ENCODE results near the gene MGST1. TPM values are rescaled to one million over a fixed set of nuclear protein-coding genes. Genes with fewer than 3 reads are reported as not detected.

Gene MGST1
- total RNA-seq, 4 donors from 2014 or later = 4.6 to 85.6 (median 22.8) TPM

DNA sequence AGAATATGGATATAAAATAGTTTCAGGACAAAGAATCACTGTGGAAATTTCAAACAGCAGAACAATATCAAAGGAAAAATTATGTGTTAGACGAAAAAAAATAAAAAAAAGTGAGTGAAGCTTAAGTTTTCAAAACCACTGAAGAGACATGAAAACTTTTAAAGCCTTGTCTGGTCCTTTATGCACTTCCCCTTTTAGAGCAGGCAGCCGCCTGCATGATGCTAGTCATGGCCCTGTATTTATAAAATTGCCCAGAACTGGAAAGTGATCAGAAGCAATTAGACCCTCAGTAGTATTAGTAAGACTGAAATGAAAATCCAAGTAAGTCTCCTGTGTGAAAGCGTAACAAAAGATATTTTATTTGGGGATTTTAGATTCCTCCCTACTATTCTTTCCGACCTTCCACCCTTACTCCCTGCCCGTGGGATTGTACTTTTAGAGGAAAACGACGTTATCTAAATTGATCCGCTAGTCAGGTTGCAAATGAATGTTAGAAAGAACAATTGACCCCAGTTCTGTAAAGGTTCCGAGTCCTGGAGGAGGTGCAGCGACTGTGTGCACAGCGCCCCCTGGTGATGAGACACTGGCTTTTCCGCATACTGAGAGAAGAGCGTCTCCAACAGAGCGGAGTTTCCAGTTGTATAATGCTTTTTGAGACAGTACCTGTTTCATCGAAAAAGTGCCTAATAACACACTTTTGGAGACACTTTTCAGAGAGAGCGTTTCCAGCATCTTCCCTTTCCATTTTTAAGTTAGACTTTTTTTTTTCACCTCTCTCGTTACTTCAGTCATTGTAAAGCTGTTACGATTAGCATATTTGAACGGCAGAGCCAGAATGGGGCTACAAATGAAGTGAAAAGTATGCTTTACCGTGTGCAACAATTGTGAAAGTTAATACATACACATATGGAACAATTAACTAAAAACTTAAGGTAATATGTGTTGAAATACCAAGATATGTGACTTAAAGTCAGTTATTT, 12.4 kb downstream of the MGST1 start:
- H3K4me3 ChIP-seq = no peak overlapping the region
- peak in 1 of 2 donors; percentile 37 for DNase-seq
- H3K4me1 ChIP-seq = no peaks in the 10 kb centered on the region
- H3K27ac ChIP-seq = no peak overlapping the region
- no peaks in the 10 kb centered on the region for H3K36me3 ChIP-seq
- intact Hi-C loops (cut with DNase I; ENCODE audit: low total_unique reads) = no loop called here
- no peaks in the 10 kb centered on the region for H3K9me3 ChIP-seq
- TF ChIP-seq POLR2A (IDR thresholded peaks at IDR 0.05) = no peak
- TF ChIP-seq, protein P1, sequence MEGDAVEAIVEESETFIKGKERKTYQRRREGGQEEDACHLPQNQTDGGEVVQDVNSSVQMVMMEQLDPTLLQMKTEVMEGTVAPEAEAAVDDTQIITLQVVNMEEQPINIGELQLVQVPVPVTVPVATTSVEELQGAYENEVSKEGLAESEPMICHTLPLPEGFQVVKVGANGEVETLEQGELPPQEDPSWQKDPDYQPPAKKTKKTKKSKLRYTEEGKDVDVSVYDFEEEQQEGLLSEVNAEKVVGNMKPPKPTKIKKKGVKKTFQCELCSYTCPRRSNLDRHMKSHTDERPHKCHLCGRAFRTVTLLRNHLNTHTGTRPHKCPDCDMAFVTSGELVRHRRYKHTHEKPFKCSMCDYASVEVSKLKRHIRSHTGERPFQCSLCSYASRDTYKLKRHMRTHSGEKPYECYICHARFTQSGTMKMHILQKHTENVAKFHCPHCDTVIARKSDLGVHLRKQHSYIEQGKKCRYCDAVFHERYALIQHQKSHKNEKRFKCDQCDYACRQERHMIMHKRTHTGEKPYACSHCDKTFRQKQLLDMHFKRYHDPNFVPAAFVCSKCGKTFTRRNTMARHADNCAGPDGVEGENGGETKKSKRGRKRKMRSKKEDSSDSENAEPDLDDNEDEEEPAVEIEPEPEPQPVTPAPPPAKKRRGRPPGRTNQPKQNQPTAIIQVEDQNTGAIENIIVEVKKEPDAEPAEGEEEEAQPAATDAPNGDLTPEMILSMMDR (IDR thresholded peaks at IDR 0.05) = peak; percentile 16 to 31 (median 26)
- no peaks in the 10 kb centered on the region for H3K27me3 ChIP-seq

- no peak overlapping the region for H3K27ac ChIP-seq
- H3K4me3 ChIP-seq = no peak overlapping the region
- no peaks in the 10 kb centered on the region for H3K27me3 ChIP-seq
- H3K4me1 ChIP-seq = no peaks in the 10 kb centered on the region
- H3K36me3 ChIP-seq = no peaks in the 10 kb centered on the region
- no peak for DNase-seq
- intact Hi-C loops (cut with DNase I; ENCODE audit: low total_unique reads) = no loop called here
- H3K9me3 ChIP-seq = no peaks in the 10 kb centered on the region
- no peak for TF ChIP-seq POLR2A (IDR thresholded peaks at IDR 0.05)
- TF ChIP-seq, protein P1 (IDR thresholded peaks at IDR 0.05) = no peak
Observed at GRCh38 chr12:16361142-16361783, 13.8 kb downstream of the MGST1 start.

- Histone ChIP-seq H3K27ac (no peak overlapping the region), H3K9me3 (no peaks in the 10 kb centered on the region), H3K36me3 (no peaks in the 10 kb centered on the region), H3K27me3 (no peaks in the 10 kb centered on the region), H3K4me3 (no peak overlapping the region), H3K4me1 (no peaks in the 10 kb centered on the region)
- no peak for DNase-seq
- TF ChIP-seq, protein P1 (IDR thresholded peaks at IDR 0.05) = no peak
- TF ChIP-seq POLR2A (IDR thresholded peaks at IDR 0.05) = no peak
- intact Hi-C loops (cut with DNase I; ENCODE audit: low total_unique reads) = no loop called here
Observed at GRCh38 chr12:16362550-16362949, 15.1 kb downstream of the MGST1 start.

DNA sequence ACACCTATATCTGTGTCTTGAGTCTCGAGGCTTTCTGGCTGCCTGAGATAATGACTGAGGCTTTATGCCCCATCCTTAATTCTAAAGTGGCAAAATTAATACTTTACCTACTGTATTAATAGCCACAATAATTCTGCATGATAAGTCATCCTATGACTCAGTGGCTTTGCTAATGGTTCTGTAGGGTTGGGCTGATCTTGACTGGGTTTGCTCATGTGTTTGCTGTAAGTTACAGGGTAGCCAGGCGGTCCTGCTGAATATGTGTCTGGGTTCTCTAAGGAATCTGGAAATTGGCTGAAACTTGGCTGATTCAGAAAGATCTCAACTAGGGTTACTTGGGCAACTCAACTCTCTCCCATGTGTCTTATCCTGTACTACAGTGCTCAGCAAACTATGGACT, 21.7 kb downstream of the MGST1 start:
- intact Hi-C loops (cut with DNase I; ENCODE audit: low total_unique reads) = no loop called here

More for the DNA sequence above, 21.7 kb downstream of the MGST1 start:
- Histone ChIP-seq H3K36me3 (no peaks in the 10 kb centered on the region), H3K9me3 (no peaks in the 10 kb centered on the region), H3K27ac (no peak overlapping the region), H3K27me3 (no peaks in the 10 kb centered on the region), H3K4me3 (no peak overlapping the region), H3K4me1 (no peaks in the 10 kb centered on the region)
- TF ChIP-seq, protein P1 (IDR thresholded peaks at IDR 0.05) = no peak
- DNase-seq = no peak
